K562 (cell line): ENCODE data around the gene CACYBP. TPM values are rescaled to one million over a fixed set of nuclear protein-coding genes. Genes with fewer than 3 reads are reported as not detected.
A peak's percentile ranks its signal among the peaks of the same experiment; 100 is the strongest.

Experiments
- ATAC-seq: fragments of 200-7000 bp; cut with Tn5 transposase; 3 replicates; pipeline ENCODE4 v1.9.1; 2020; ENCODE audit warnings: moderate library complexity
- BruUV-seq: library from RNA; stranded (reverse); fragments of 400-500 nt; replicated peaks from 2 replicates; lab custom pipeline; 2021; lab: Mats Ljungman, UMichigan
- CTCF ChIA-PET: fragments of 300-600 bp; formaldehyde crosslinking; extraction: SDS; loops from one replicate; lab custom pipeline; 2021; ENCODE audit warnings: low intra/inter-chr PET ratio; lab: Yijun Ruan, JAX
- POLR2A ChIA-PET: fragments of 300-600, 350-650 bp; sonication (Branson Sonifier 250); formaldehyde crosslinking; extraction: SDS; loops from one replicate; lab custom pipeline; 2021; ENCODE audit warnings: antibody characterized with exemption, inconsistent platforms; lab: Yijun Ruan, JAX
- DNase-seq, 4 experiments: peaks; one replicate each; pipeline versions ENCODE4 v3.0.0 to v3.0.0-alpha.2; 2011 to 2018; ENCODE audit warnings: low spot score in 3 of 4, mixed read lengths in 3 of 4; ENCODE audit errors: extremely low read depth in 1 of 4
- FAIRE-seq: peaks from 2 replicates; lab custom pipeline; 2011; peaks lifted over from hg19 to GRCh38; lab: Jason Lieb, UNC
- H2AFZ ChIP-seq: 2 replicates; pipeline ENCODE4 v1.6.0; 2011; ENCODE audit warnings: low read depth, low read length, control low read depth, inconsistent platforms
- H3K27ac ChIP-seq: fragments of 200-600 bp; 3 replicates; pipeline ENCODE4 v1.8.0; 2011; ENCODE audit warnings: low read depth, mild to moderate bottlenecking, control low read depth, inconsistent platforms, low read length, moderate library complexity, mixed read lengths; ENCODE audit errors: extremely low read depth
- H3K27me3 ChIP-seq, 2 experiments: fragments of 300-600 bp in 1 of 2; 2 replicates in 1 of 2; 3 replicates in 1 of 2; pipeline versions ENCODE4 v1.6.0 to v1.8.0; 2011; ENCODE audit warnings: inconsistent platforms in 2 of 2, low read length in 2 of 2, mild to moderate bottlenecking in 1 of 2, mixed read lengths in 1 of 2, moderate library complexity in 1 of 2; ENCODE audit not compliant: control insufficient read depth in 2 of 2, insufficient read depth in 2 of 2
- H3K36me3 ChIP-seq: fragments of 300-600 bp; 3 replicates; pipeline ENCODE4 v1.8.0; 2011; ENCODE audit warnings: mild to moderate bottlenecking, low read length, inconsistent platforms; ENCODE audit not compliant: control insufficient read depth, insufficient read depth
- H3K4me1 ChIP-seq, 2 experiments: fragments of 200-600 bp in 1 of 2; replicated peaks in 1 of 2; 2 replicates in 1 of 2; 3 replicates in 1 of 2; pipeline versions ENCODE4 v1.5.1 to v1.8.0; 2011; ENCODE audit warnings: inconsistent platforms in 2 of 2, low read length in 2 of 2, mild to moderate bottlenecking in 1 of 2, mixed read lengths in 1 of 2, moderate library complexity in 1 of 2; ENCODE audit not compliant: control insufficient read depth in 2 of 2, insufficient read depth in 2 of 2
- H3K4me2 ChIP-seq: 2 replicates; pipeline ENCODE4 v1.6.1; 2011; ENCODE audit warnings: low read length, control low read depth, inconsistent platforms, mixed read lengths; ENCODE audit not compliant: insufficient read depth
- H3K4me3 ChIP-seq: fragments of 200-600 bp; sonication (generic), shearing (Covaris generic); 2 replicates; pipeline ENCODE4 v1.5.1; 2016; ENCODE audit warnings: control low read depth, inconsistent platforms
- H3K79me2 ChIP-seq: fragments of 200-600 bp; 3 replicates; pipeline ENCODE4 v1.8.0; 2011; ENCODE audit warnings: low read length, inconsistent platforms; ENCODE audit not compliant: control insufficient read depth, insufficient read depth
- H3K9ac ChIP-seq, 2 experiments: 2 replicates each; pipeline versions ENCODE4 v1.6.0 to v1.6.1; 2011; ENCODE audit warnings: low read depth in 2 of 2, low read length in 2 of 2, control low read depth in 1 of 2, inconsistent platforms in 1 of 2, mild to moderate bottlenecking in 1 of 2, mixed read lengths in 1 of 2; ENCODE audit not compliant: insufficient read depth in 1 of 2
- H3K9me1 ChIP-seq: one replicate; pipeline ENCODE4 v1.6.0; 2011; ENCODE audit warnings: inconsistent platforms, mild to moderate bottlenecking, low read length, moderate library complexity; ENCODE audit not compliant: control insufficient read depth, insufficient read depth
- H3K9me3 ChIP-seq: replicated peaks from 2 replicates; pipeline ENCODE4 v1.5.1; 2011; ENCODE audit warnings: low read depth, low read length, inconsistent platforms; ENCODE audit not compliant: control insufficient read depth, insufficient read depth
- H4K20me1 ChIP-seq: replicated peaks from 2 replicates; pipeline ENCODE4 v1.6.1; 2011; ENCODE audit warnings: low read length, inconsistent platforms, mixed read lengths; ENCODE audit not compliant: control insufficient read depth, insufficient read depth
- BCL6 ChIP-seq: fragments of 250-450 bp; sonication (Bioruptor Pico); IDR thresholded peaks from 2 replicates; pipeline ENCODE4 v1.4.0; 2020
- CEBPB ChIP-seq: fragments of 450-650 bp; IDR thresholded peaks from 2 replicates; pipeline ENCODE4 v1.6.1; 2016; ENCODE audit warnings: missing genetic modification characterization, missing compliant biosample characterization
- CEBPG ChIP-seq, 3 experiments: fragments of 200-800 bp in 1 of 3; sonication (Bioruptor generic) in 1 of 3; sonication (generic) in 1 of 3; formaldehyde crosslinking in 1 of 3; IDR thresholded peaks in 2 of 3; conservative IDR thresholded peaks in 1 of 3; 2 replicates each; pipeline versions ENCODE4 v1.6.1 to v1.8.0; 2016 to 2022; ENCODE audit warnings: missing compliant biosample characterization in 2 of 3, missing genetic modification characterization in 2 of 3, mild to moderate bottlenecking in 1 of 3, missing genetic modification reagents in 1 of 3
- CHD1 ChIP-seq: fragments of 200-600 bp; sonication (generic); IDR thresholded peaks from one replicate; pipeline ENCODE4 v1.6.1; 2012; ENCODE audit warnings: mild to moderate bottlenecking, moderate library complexity, low read length, inconsistent platforms
- CXXC5 ChIP-seq: fragments of 250-450 bp; sonication (Bioruptor Pico); IDR thresholded peaks from 2 replicates; pipeline ENCODE4 v1.8.0; 2022; ENCODE audit warnings: inconsistent platforms, mild to moderate bottlenecking, moderate library complexity
- FOXJ2 ChIP-seq: fragments of 200-800 bp; sonication (Bioruptor generic); IDR thresholded peaks from 2 replicates; pipeline ENCODE4 v1.6.1; 2016; ENCODE audit warnings: missing genetic modification characterization, missing compliant biosample characterization
- PTTG1 ChIP-seq: fragments of 450-650 bp; IDR thresholded peaks from 2 replicates; pipeline ENCODE4 v1.6.1; 2016; ENCODE audit warnings: low read depth, mild to moderate bottlenecking, missing genetic modification characterization, missing compliant biosample characterization
- RFX1 ChIP-seq: fragments of 450-650 bp; IDR thresholded peaks from 2 replicates; pipeline ENCODE4 v1.6.1; 2016; ENCODE audit warnings: mild to moderate bottlenecking, moderate library complexity
- STAG1 ChIP-seq: sonication (generic); formaldehyde crosslinking; IDR thresholded peaks from 2 replicates; pipeline ENCODE4 v1.5.0; 2020; ENCODE audit warnings: missing genetic modification reagents, borderline replicate concordance
- VEZF1 ChIP-seq: fragments of 200-800 bp; sonication (Bioruptor generic); IDR thresholded peaks from 2 replicates; pipeline ENCODE4 v1.6.1; 2017; ENCODE audit warnings: missing genetic modification characterization, missing compliant biosample characterization
- ZNF165 ChIP-seq: fragments of 250-450 bp; sonication (Bioruptor Pico); IDR thresholded peaks from 2 replicates; pipeline ENCODE4 v1.4.0; 2020; ENCODE audit warnings: borderline replicate concordance
- WGBS: fragments of 100-300 bp; shearing (Covaris generic); methylation state at CpG from one replicate; pipeline ENCODE4 v1.1.6; 2016; ENCODE audit warnings: low coverage, mixed read lengths; ENCODE audit not compliant: insufficient coverage; ENCODE audit errors: missing lambda C conversion rate; 5-methylcytosine and 5-hydroxymethylcytosine counted together
- in situ Hi-C: fragments of 300-500 bp; cut with MboI; formaldehyde crosslinking; loops from 4 replicates; pipeline ENCODE4 v1.15.0; 2018; ENCODE audit warnings: inconsistent platforms, mixed read lengths
- intact Hi-C: fragments of 100-400 bp; cut with micrococcal nuclease; formaldehyde crosslinking; loops from 2 replicates; pipeline ENCODE4 v1.14.2; 2022
- polyA plus RNA-seq, 8 experiments: library from polyadenylated mRNA; depleted of rRNA in 4 of 8; stranded (reverse) in 5 of 8; unstranded in 3 of 8; fragments of >200 nt; fragmentation: Nextera tagmentation in 2 of 8; fragmentation: Illumina TruSeq in 1 of 8; extraction: Ambion mirVana in 2 of 8; extraction: Trizol in 1 of 8; gene quantifications; 2 replicates each; pipeline versions ENCODE4 v1.2.1 to v1.2.3, GENCODE V29; 2011 to 2014; ENCODE audit warnings: inconsistent platforms in 1 of 8, missing spikeins in 1 of 8
- total RNA-seq, 7 experiments: library from RNA; depleted of rRNA in 6 of 7; stranded (reverse); fragments of >200 nt in 6 of 7; fragmentation: Illumina TruSeq in 2 of 7; extraction: Trizol in 2 of 7; gene quantifications; 2 replicates each; pipeline versions ENCODE4 v1.2.1 to v1.2.3, GENCODE V29; 2011 to 2021; ENCODE audit warnings: low replicate concordance in 1 of 7
- TF ChIP-seq, protein P1 (sequence below): fragments of 450-650 bp; IDR thresholded peaks from 2 replicates; pipeline ENCODE4 v1.6.1; 2017; ENCODE audit warnings: antibody characterized with exemption, mild to moderate bottlenecking
- TF ChIP-seq, protein P2 (sequence below): sonication (generic); formaldehyde crosslinking; IDR thresholded peaks from 2 replicates; pipeline ENCODE4 v1.8.0; 2022; ENCODE audit warnings: mild to moderate bottlenecking, missing genetic modification reagents, borderline replicate concordance

The CACYBP gene
- total and polyA plus RNA-seq, 9 of the 15 experiments (the other 6 are each of a cell fraction or from before 2014, with no cell fraction given), result 147 to 1,576 (median 488) TPM

DNA sequence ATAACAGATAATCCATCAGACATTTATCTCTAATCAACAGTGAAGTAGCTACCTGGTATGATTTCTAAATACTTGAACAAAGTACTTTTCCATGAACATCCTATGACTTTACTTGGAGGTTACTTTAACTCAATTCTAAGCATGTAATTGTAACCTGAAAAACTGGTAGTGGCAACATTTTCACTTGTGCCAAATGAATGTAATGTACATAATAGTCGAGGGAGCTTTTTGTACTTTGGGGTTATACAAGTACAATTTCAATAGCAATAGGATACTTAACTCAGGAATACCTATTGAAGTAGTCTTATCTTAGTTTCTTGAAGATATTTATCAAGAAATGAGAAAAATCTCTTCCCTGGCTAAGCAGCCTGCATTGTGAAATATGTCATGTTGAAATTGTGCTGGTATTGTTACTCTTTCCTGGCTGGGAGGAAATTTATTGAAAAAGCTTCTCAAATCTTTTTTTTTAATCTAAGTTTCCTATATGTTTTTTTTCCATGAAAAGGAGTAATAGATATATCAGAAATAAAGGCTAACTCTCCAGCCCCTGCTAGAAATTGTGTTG, 33.7 kb upstream of the CACYBP start:
- ChIA-PET CTCF (no interaction called here), POLR2A (interaction anchor here (0.6 to 1.4 kb wide), 8 partner anchors 9 to 89 kb away, joined by 3 to 5 read pairs (median 4); partner anchors contain the start of genes CACYBP and MRPS14)
- Histone ChIP-seq H4K20me1 (no peaks in the 10 kb centered on the region), H2AFZ (peak overlapping the region; percentile 78), H3K36me3 (peaks cover 10% of the 10 kb centered on the region; the same call in 2 of the 3 replicates), H3K79me2 (peaks cover 4% of the 10 kb centered on the region; the same call in 1 of the 3 replicates), H3K9ac (peak overlapping the region in 1 of 2 experiments; percentile 64; a peak in 2 of 4 replicates), H3K9me1 (no peaks in the 10 kb centered on the region), H3K4me2 (peak overlapping the region; percentile 75), H3K27ac (peak overlapping the region; percentile 88), H3K4me3 (no peak overlapping the region; the same call in 1 of the 2 replicates), H3K27me3 (no peaks in the 10 kb centered on the region), H3K4me1 (peaks cover 3 to 55% of the 10 kb centered on the region in 2 experiments; a peak in 4 of 5 replicates), H3K9me3 (no peaks in the 10 kb centered on the region)
- TF ChIP-seq RFX1, result 0 out of 2 replicates have a peak, but pooled peaks have one; percentile 5
- TF ChIP-seq, protein P1, sequence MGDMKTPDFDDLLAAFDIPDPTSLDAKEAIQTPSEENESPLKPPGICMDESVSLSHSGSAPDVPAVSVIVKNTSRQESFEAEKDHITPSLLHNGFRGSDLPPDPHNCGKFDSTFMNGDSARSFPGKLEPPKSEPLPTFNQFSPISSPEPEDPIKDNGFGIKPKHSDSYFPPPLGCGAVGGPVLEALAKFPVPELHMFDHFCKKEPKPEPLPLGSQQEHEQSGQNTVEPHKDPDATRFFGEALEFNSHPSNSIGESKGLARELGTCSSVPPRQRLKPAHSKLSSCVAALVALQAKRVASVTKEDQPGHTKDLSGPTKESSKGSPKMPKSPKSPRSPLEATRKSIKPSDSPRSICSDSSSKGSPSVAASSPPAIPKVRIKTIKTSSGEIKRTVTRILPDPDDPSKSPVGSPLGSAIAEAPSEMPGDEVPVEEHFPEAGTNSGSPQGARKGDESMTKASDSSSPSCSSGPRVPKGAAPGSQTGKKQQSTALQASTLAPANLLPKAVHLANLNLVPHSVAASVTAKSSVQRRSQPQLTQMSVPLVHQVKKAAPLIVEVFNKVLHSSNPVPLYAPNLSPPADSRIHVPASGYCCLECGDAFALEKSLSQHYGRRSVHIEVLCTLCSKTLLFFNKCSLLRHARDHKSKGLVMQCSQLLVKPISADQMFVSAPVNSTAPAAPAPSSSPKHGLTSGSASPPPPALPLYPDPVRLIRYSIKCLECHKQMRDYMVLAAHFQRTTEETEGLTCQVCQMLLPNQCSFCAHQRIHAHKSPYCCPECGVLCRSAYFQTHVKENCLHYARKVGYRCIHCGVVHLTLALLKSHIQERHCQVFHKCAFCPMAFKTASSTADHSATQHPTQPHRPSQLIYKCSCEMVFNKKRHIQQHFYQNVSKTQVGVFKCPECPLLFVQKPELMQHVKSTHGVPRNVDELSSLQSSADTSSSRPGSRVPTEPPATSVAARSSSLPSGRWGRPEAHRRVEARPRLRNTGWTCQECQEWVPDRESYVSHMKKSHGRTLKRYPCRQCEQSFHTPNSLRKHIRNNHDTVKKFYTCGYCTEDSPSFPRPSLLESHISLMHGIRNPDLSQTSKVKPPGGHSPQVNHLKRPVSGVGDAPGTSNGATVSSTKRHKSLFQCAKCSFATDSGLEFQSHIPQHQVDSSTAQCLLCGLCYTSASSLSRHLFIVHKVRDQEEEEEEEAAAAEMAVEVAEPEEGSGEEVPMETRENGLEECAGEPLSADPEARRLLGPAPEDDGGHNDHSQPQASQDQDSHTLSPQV, result 0 out of 2 replicates have a peak, but pooled peaks have one; percentile 2
- no peak for TF ChIP-seq ZNF165
- peak; percentile 26; the same call in 1 of the 2 replicates for TF ChIP-seq VEZF1 (CRISPR knock-in tag)
- TF ChIP-seq CXXC5 (CRISPR knock-in tag), result no peak
- TF ChIP-seq PTTG1 (tag), result no peak
- TF ChIP-seq CEBPB (tag), result peak; percentile 78
- TF ChIP-seq CEBPG (CRISPR knock-in tag; IDR thresholded peaks at IDR 0.05), result no peak
- TF ChIP-seq CEBPG (tag; conservative IDR thresholded peaks at IDR 0.05 in 1 of 2, IDR thresholded peaks at IDR 0.05 in 1 of 2), result peak; percentile 38 to 75; a peak in 2 of 4 replicates
- TF ChIP-seq, protein P2, sequence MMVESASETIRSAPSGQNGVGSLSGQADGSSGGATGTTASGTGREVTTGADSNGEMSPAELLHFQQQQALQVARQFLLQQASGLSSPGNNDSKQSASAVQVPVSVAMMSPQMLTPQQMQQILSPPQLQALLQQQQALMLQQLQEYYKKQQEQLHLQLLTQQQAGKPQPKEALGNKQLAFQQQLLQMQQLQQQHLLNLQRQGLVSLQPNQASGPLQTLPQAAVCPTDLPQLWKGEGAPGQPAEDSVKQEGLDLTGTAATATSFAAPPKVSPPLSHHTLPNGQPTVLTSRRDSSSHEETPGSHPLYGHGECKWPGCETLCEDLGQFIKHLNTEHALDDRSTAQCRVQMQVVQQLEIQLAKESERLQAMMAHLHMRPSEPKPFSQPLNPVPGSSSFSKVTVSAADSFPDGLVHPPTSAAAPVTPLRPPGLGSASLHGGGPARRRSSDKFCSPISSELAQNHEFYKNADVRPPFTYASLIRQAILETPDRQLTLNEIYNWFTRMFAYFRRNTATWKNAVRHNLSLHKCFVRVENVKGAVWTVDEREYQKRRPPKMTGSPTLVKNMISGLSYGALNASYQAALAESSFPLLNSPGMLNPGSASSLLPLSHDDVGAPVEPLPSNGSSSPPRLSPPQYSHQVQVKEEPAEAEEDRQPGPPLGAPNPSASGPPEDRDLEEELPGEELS (CRISPR knock-in tag), result no peak
- no peak for TF ChIP-seq BCL6
- TF ChIP-seq STAG1 (CRISPR knock-in tag), result no peak
- TF ChIP-seq FOXJ2 (tag), result no peak
- TF ChIP-seq CHD1, result no peak
- ATAC-seq (no peak), DNase-seq (no peak), FAIRE-seq (no peak)
- 23% methylated on average over 1 of the region's 1 CpG for WGBS
- intact Hi-C loops (no loop called here), in situ Hi-C loops (no loop called here)
- BruUV-seq, result no TSS peak
